Cardiac muscle cell (in vitro differentiated cells and primary cell): ENCODE measurements around the gene LAIR2. TPM values are rescaled to one million over a fixed set of nuclear protein-coding genes. Genes with fewer than 3 reads are reported as not detected.

Source experiments
- DNase-seq, 2 donors: peaks; one replicate each; pipeline versions ENCODE4 v3.0.0 to v3.0.0-alpha.2; 2010 to 2017; ENCODE audit warnings: low read depth in 1 of 2, low spot score in 1 of 2
- H3K27ac ChIP-seq: fragments of 200-600 bp; sonication (generic); 2 replicates; pipeline ENCODE4 v1.5.1; 2016
- H3K27me3 ChIP-seq: fragments of 200-600 bp; sonication (generic); 2 replicates; pipeline ENCODE4 v1.6.0; 2016; ENCODE audit warnings: control low read depth
- H3K36me3 ChIP-seq: fragments of 200-600 bp; sonication (generic); 2 replicates; pipeline ENCODE4 v1.5.1; 2016; ENCODE audit warnings: control low read depth
- H3K4me1 ChIP-seq: fragments of 200-600 bp; sonication (generic); 2 replicates; pipeline ENCODE4 v1.8.1; 2017; ENCODE audit warnings: low read depth, mild to moderate bottlenecking, mixed run types
- H3K4me3 ChIP-seq: fragments of 200-600 bp; sonication (generic); 2 replicates; pipeline ENCODE4 v1.5.1; 2016; ENCODE audit warnings: mild to moderate bottlenecking
- H3K9me3 ChIP-seq: fragments of 200-600 bp; sonication (generic); 2 replicates; pipeline ENCODE4 v1.5.1; 2017; ENCODE audit warnings: low read depth, mild to moderate bottlenecking, control low read depth
- CTCF ChIP-seq: IDR thresholded peaks from 2 replicates; pipeline ENCODE4 v1.5.1; 2012; ENCODE audit warnings: low read depth, mild to moderate bottlenecking, low read length
- polyA plus RNA-seq: library from polyadenylated mRNA; unstranded; fragments of >200 nt; fragmentation: Nextera tagmentation; extraction: Ambion mirVana; gene quantifications from 2 replicates; pipeline ENCODE4 v1.2.1, GENCODE V29; 2016
- total RNA-seq: library from RNA; depleted of rRNA; stranded (reverse); fragments of >200 nt; gene quantifications from 2 replicates; pipeline ENCODE4 v1.2.3, GENCODE V29; 2016

LAIR2 gene
- total and polyA plus RNA-seq, 2 experiments from 2014 or later: not detected

- TF ChIP-seq CTCF: no peak
- no peak overlapping the region for H3K27ac ChIP-seq
- no peaks in the 10 kb centered on the region for H3K9me3 ChIP-seq
- DNase-seq: no peak
- no peak overlapping the region for H3K4me3 ChIP-seq
- no peaks in the 10 kb centered on the region for H3K36me3 ChIP-seq
- no peaks in the 10 kb centered on the region for H3K27me3 ChIP-seq
- no peaks in the 10 kb centered on the region for H3K4me1 ChIP-seq
Observed at GRCh38 chr19:54515156-54515555, 12.5 kb downstream of the LAIR2 start.

- peak; percentile 46 to 52 for DNase-seq
- Histone ChIP-seq H3K27ac (no peak overlapping the region), H3K4me1 (no peaks in the 10 kb centered on the region), H3K9me3 (no peaks in the 10 kb centered on the region), H3K36me3 (no peaks in the 10 kb centered on the region), H3K4me3 (no peak overlapping the region), H3K27me3 (no peaks in the 10 kb centered on the region)
- no peak for TF ChIP-seq CTCF
Observed at GRCh38 chr19:54517483-54517882, 14.9 kb downstream of the LAIR2 start.

GRCh38 chr19:54518844-54519243 is 16.2 kb downstream of the LAIR2 start:
- H3K27ac ChIP-seq: no peak overlapping the region
- no peaks in the 10 kb centered on the region for H3K4me1 ChIP-seq
- no peak overlapping the region for H3K4me3 ChIP-seq
- no peak for TF ChIP-seq CTCF
- DNase-seq: peak in 1 of 2 donors; percentile 0
- no peaks in the 10 kb centered on the region for H3K9me3 ChIP-seq
- no peaks in the 10 kb centered on the region for H3K36me3 ChIP-seq
- no peaks in the 10 kb centered on the region for H3K27me3 ChIP-seq

GRCh38 chr19:54521022-54521859 is 18.6 kb downstream of the LAIR2 start:
- Histone ChIP-seq H3K36me3 (no peaks in the 10 kb centered on the region), H3K4me3 (no peak overlapping the region), H3K4me1 (no peaks in the 10 kb centered on the region), H3K27me3 (no peaks in the 10 kb centered on the region), H3K27ac (no peak overlapping the region), H3K9me3 (no peaks in the 10 kb centered on the region)
- TF ChIP-seq CTCF: no peak
- no peak for DNase-seq

GRCh38 chr19:54521860-54522513 is 19.4 kb downstream of the LAIR2 start:
- TF ChIP-seq CTCF: no peak
- H3K27ac ChIP-seq: no peak overlapping the region
- H3K4me3 ChIP-seq: no peak overlapping the region
- DNase-seq: no peak
- H3K36me3 ChIP-seq: no peaks in the 10 kb centered on the region
- H3K27me3 ChIP-seq: no peaks in the 10 kb centered on the region
- no peaks in the 10 kb centered on the region for H3K9me3 ChIP-seq
- no peaks in the 10 kb centered on the region for H3K4me1 ChIP-seq
